Bronchial epithelial cell (primary cell): ENCODE measurements around the gene PLAA. TPM values are rescaled to one million over a fixed set of nuclear protein-coding genes. Genes with fewer than 3 reads are reported as not detected.

Experiments
- DNase-seq: peaks from one replicate; pipeline ENCODE4 v3.0.0-alpha.2; 2010; ENCODE audit warnings: low read depth
- FAIRE-seq: peaks from 2 replicates; lab custom pipeline; 2011; peaks lifted over from hg19 to GRCh38; lab: Jason Lieb, UNC
- H3K27me3 ChIP-seq: 2 replicates; pipeline ENCODE4 v1.5.1; 2011; ENCODE audit warnings: low read length; ENCODE audit not compliant: control insufficient read depth, insufficient read depth
- H3K36me3 ChIP-seq: 2 replicates; pipeline ENCODE4 v1.5.1; 2011; ENCODE audit warnings: low read length; ENCODE audit not compliant: control insufficient read depth, insufficient read depth
- H3K4me3 ChIP-seq: 2 replicates; pipeline ENCODE4 v1.5.1; 2011; ENCODE audit warnings: mild to moderate bottlenecking, low read depth, low read length, control low read depth
- CTCF ChIP-seq: IDR thresholded peaks from 2 replicates; pipeline ENCODE4 v1.5.1; 2011; ENCODE audit warnings: mild to moderate bottlenecking, moderate library complexity, low read length, control low read depth, inconsistent platforms; ENCODE audit not compliant: insufficient read depth, severe bottlenecking
- total RNA-seq: library from RNA; depleted of rRNA; stranded (reverse); fragments of >200 nt; gene quantifications from 2 replicates; pipeline ENCODE4 v1.2.1, GENCODE V29; 2014

The PLAA gene
- total RNA-seq, 1 donor from 2014 or later = 27.6 TPM

GRCh38 chr9:26954050-26954508 lies 7.0 kb upstream of the PLAA start:
- Histone ChIP-seq H3K27me3 (no peaks in the 10 kb centered on the region), H3K36me3 (no peaks in the 10 kb centered on the region), H3K4me3 (no peak overlapping the region)
- FAIRE-seq (no peak), DNase-seq (no peak)
- TF ChIP-seq CTCF = no peak

- no peak overlapping the region for H3K4me3 ChIP-seq
- H3K27me3 ChIP-seq = no peaks in the 10 kb centered on the region
- H3K36me3 ChIP-seq = no peaks in the 10 kb centered on the region
- DNase-seq (no peak), FAIRE-seq (no peak)
- TF ChIP-seq CTCF = no peak
These were observed 4.8 kb upstream of the PLAA start for GRCh38 chr9:26951794-26952193.

- TF ChIP-seq CTCF = no peak
- FAIRE-seq (no peak), DNase-seq (no peak)
- Histone ChIP-seq H3K4me3 (no peak overlapping the region), H3K27me3 (no peaks in the 10 kb centered on the region), H3K36me3 (no peaks in the 10 kb centered on the region)
These were observed 3.5 kb upstream of the PLAA start for GRCh38 chr9:26950521-26950920.

GRCh38 chr9:26949637-26950069 lies 2.6 kb upstream of the PLAA start:
- Histone ChIP-seq H3K27me3 (no peaks in the 10 kb centered on the region), H3K4me3 (no peak overlapping the region), H3K36me3 (no peaks in the 10 kb centered on the region)
- FAIRE-seq = no peak
- no peak for TF ChIP-seq CTCF
- DNase-seq = peak; percentile 45

GRCh38 chr9:26947736-26948135 lies 694 bp upstream of the PLAA start:
- Histone ChIP-seq H3K36me3 (no peaks in the 10 kb centered on the region), H3K4me3 (peak overlapping the region; percentile 65), H3K27me3 (no peaks in the 10 kb centered on the region)
- TF ChIP-seq CTCF = no peak
- FAIRE-seq (no peak), DNase-seq (no peak)

GRCh38 chr9:26945591-26945990 lies 1.5 kb downstream of the PLAA start:
- no peak for FAIRE-seq
- no peak for TF ChIP-seq CTCF
- Histone ChIP-seq H3K36me3 (no peaks in the 10 kb centered on the region), H3K4me3 (peak overlapping the region; percentile 65), H3K27me3 (no peaks in the 10 kb centered on the region)
- no peak for DNase-seq
